Measurements from ENCODE around the gene HIF1A.

- TF ChIP-seq EZH2 (IDR thresholded peaks at IDR 0.05; ENCODE audit: borderline replicate concordance, low read depth, low read length, severe bottlenecking) (no peak), POLR2AphosphoS5 (IDR thresholded peaks at IDR 0.05; ENCODE audit: insufficient read depth, low read depth, low read length) (no peak)
Measured at GRCh38 chr14:61647704-61648103, 47.6 kb upstream of the HIF1A start.
